Measurements from ENCODE around the gene P2RY12.

Gene P2RY12

GRCh38 chr3:151410891-151411559 is 26.5 kb upstream of the P2RY12 start:
- DNase-seq (ENCODE audit: extremely low spot score): no peak
- POLR2A ChIA-PET: no interaction called here

DNA sequence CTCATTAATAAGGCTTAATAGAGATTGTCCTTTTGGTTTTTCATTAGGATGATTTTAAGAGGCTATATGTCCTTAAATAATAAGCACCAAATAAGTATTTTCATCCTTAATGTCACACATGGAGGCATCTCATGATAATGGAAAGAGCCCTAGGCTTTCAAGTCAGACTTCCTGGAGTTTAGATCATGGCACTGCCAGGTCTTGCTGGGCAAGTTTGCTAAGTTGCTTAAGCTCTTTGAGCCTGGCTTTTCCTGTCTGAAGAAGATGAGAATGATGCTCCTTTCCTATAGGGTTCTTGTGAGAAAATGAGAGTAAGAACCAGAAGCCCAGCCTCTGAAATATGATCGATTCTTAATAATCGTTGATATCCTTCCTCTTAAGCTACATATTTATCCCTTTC is 23.4 kb upstream of the P2RY12 start:
- ChIA-PET CTCF (interaction anchor here (1.2 kb wide), 1 partner anchor 12 kb away, joined by 4 read pairs; no protein-coding TSS in a partner anchor), POLR2A (no interaction called here)
- DNase-seq (ENCODE audit: extremely low spot score): no peak
- TF ChIP-seq CTCF (IDR thresholded peaks at IDR 0.05; ENCODE audit: control extremely low read depth, extremely low read depth, low read depth, missing control alignments): no peak

More at GRCh38 chr3:151410891-151411559, 26.5 kb upstream of the P2RY12 start:
- TF ChIP-seq CTCF (IDR thresholded peaks at IDR 0.05; ENCODE audit: control extremely low read depth, extremely low read depth, low read depth, missing control alignments): no peak
- CTCF ChIA-PET: interaction anchor here (1.2 kb wide), 1 partner anchor 15 kb away, joined by 3 read pairs; no protein-coding TSS in a partner anchor

DNA sequence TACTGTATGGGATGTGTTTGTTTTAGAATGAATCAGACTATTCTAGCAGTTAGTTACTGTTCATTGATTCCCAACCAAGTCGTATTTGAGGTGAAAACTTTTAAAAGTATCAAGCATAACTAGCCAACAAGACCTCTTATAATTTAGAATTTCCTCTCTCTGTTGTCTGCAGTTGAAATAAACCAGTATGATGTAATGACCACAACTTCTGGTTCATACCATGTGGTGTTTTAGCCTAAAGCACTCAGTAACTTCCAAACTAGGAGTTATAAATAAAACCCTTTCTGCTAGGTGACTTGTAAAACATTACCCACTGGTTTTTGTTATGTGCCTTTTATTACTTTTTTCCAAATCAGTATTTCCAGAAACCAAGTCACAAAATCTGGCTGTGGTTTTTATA is 19.8 kb upstream of the P2RY12 start:
- CTCF ChIA-PET: interaction anchor here (2.0 kb wide), 1 partner anchor 9 kb away, joined by 6 read pairs; no protein-coding TSS in a partner anchor
- TF ChIP-seq CTCF (IDR thresholded peaks at IDR 0.05; ENCODE audit: control extremely low read depth, extremely low read depth, low read depth, missing control alignments): no peak
- DNase-seq (ENCODE audit: extremely low spot score): no peak
- POLR2A ChIA-PET: no interaction called here

GRCh38 chr3:151403246-151403645 is 18.7 kb upstream of the P2RY12 start:
- ChIA-PET CTCF (interaction anchor here (2.0 kb wide), 1 partner anchor 10 kb away, joined by 6 read pairs; no protein-coding TSS in a partner anchor), POLR2A (no interaction called here)
- no peak for TF ChIP-seq CTCF (IDR thresholded peaks at IDR 0.05; ENCODE audit: control extremely low read depth, extremely low read depth, low read depth, missing control alignments)
- DNase-seq (ENCODE audit: extremely low spot score): no peak

- ChIA-PET POLR2A (no interaction called here), CTCF (interaction anchor here (1.4 to 2.0 kb wide), 3 partner anchors 11 to 25 kb away, joined by 3 to 6 read pairs (median 5); no protein-coding TSS in a partner anchor)
- DNase-seq (ENCODE audit: extremely low spot score): no peak
- no peak for TF ChIP-seq CTCF (IDR thresholded peaks at IDR 0.05; ENCODE audit: control extremely low read depth, extremely low read depth, low read depth, missing control alignments)
Observed at GRCh38 chr3:151402349-151402748, 17.8 kb upstream of the P2RY12 start.

DNA sequence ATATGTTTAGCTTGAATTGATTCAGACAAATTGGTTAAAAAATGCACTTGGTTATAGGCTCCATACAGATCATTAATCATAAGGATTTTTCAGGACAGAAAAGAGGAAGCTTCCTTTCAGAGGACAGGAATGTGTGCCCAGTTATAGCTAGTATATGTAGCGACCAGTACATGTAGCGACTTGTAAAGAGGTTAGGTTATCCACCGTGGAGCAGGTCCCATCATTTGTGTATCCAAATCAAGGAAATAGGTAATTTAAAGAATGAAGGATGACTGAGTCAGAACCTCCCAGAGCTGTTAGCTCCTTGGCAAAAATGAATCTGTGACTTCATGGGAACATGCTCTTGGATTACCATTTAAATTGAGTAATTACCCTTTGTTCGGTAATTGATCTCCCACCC is 15.8 kb upstream of the P2RY12 start:
- no peak for TF ChIP-seq CTCF (IDR thresholded peaks at IDR 0.05; ENCODE audit: control extremely low read depth, extremely low read depth, low read depth, missing control alignments)
- ChIA-PET CTCF (interaction anchor here (1.1 to 1.2 kb wide), 3 partner anchors 12 to 43 kb away, joined by 3 to 4 read pairs (median 3); no protein-coding TSS in a partner anchor), POLR2A (no interaction called here)
- DNase-seq (ENCODE audit: extremely low spot score): no peak
